T-helper 1 cell treated with Interleukin-12 subunit alpha and Interleukin-12 subunit beta and Interleukin-4 antibody, amounts not matched to agents 30 μg/mL and 1 μg/mL, for 36 hours (primary cell): ENCODE measurements around the gene SPDEF.

Experiments used
- H3K27ac Mint-ChIP-seq: one replicate; pipeline ENCODE4 v1.8.0; 2021; ENCODE audit warnings: mild to moderate bottlenecking, mixed read lengths
- H3K27me3 Mint-ChIP-seq: one replicate; pipeline ENCODE4 v1.8.0; 2021; ENCODE audit warnings: low read depth, mixed read lengths
- H3K36me3 Mint-ChIP-seq: one replicate; pipeline ENCODE4 v1.8.0; 2021; ENCODE audit warnings: low read depth, mixed read lengths
- H3K4me1 Mint-ChIP-seq: one replicate; pipeline ENCODE4 v1.8.0; 2021; ENCODE audit warnings: low read depth, mixed read lengths
- H3K4me3 Mint-ChIP-seq: one replicate; pipeline ENCODE4 v1.8.0; 2021; ENCODE audit warnings: mild to moderate bottlenecking, moderate library complexity, mixed read lengths
- H3K9me3 Mint-ChIP-seq: one replicate; pipeline ENCODE4 v1.8.0; 2021; ENCODE audit warnings: mixed read lengths

Gene SPDEF

DNA sequence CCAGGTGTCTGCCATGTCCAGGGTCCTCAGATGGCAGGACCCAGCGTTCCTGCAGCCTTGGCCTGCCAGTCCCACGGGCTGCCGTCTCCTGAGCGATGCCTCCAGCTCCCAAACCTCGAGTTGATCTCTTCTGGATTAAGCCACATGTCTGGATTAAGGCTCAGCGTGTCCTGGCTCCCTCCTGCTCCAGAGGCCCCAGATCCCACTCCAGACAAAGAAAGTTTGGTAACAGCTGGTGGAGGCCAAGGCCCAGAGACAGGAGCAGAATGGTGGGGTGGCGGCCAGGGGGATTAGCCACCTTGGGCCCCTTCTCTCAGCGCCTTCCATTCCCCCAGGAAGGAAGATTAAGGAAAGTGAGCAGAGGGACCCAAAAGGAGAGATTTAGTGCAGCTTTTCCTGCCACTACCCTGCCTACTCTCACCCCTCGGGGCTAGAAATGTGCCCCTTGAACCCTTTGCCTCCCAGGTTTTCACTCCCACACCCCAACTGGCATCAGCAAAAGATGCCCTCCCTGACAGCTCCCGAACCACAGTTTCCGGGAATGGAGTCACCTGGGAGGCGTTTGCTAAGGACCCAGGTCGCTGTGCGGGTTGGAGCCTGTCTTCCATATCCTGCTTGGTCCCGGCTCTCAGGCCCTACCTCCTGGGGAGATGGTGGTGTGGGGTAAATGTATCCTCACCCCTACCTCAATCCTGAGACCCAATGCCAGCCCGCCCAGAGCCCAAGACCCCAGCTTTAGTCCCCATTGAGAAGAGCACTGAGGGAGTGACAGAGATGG is 6.9 kb downstream of the SPDEF start:
- no peak overlapping the region for H3K4me3 Mint-ChIP-seq
- peaks cover 5% of the 10 kb centered on the region for H3K4me1 Mint-ChIP-seq
- H3K27ac Mint-ChIP-seq = no peak overlapping the region

DNA sequence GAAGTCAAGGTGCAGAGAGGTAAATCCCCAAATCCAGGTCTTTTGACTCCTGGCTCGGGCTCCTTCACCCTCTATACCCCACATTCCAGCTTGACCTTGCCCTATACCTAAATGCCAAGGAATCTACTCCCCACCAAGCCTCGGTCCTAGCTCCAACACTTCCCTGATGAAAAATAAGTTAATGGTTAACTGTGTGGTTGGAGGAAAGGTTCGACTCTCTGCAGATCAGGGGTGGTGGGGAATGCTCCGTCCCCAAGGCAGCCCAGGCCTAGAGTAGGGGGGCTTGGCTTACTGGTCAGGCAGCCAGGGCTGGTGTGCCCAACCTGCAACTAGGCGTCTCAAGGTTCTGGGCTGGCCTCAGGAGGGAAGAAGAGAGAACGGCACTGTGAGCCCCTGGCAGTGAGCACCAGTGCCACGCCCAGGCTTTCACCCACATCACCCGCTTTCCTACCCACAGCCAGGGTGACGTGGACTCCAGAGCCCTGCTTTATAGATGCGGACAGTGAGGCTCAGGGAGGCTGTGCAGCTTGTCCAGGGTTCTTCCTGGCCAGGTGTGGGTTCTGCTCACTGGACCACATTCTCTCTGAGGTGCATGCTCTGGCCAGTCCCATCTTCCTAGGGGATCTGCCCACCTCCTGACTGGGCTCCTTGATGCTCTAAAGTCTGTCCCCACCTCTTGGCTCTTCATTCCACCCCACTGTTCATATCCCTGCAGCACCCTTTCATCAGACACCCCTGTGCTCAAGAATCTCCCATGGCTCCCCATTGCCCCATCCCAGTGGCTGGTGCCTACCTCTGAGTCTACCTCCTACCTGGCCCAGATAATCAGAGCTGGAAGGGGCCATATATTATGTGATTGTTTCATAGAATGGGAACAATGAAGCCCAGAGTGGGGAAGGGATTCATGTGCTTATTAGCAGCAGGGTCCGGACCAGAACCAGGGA is 8.2 kb downstream of the SPDEF start:
- H3K4me1 Mint-ChIP-seq = no peaks in the 10 kb centered on the region
- H3K27ac Mint-ChIP-seq = no peak overlapping the region
- no peaks in the 10 kb centered on the region for H3K27me3 Mint-ChIP-seq
- no peak overlapping the region for H3K4me3 Mint-ChIP-seq
- no peaks in the 10 kb centered on the region for H3K36me3 Mint-ChIP-seq
- H3K9me3 Mint-ChIP-seq = no peaks in the 10 kb centered on the region

More for the DNA sequence above, 6.9 kb downstream of the SPDEF start:
- no peaks in the 10 kb centered on the region for H3K36me3 Mint-ChIP-seq
- H3K27me3 Mint-ChIP-seq = no peaks in the 10 kb centered on the region
- no peaks in the 10 kb centered on the region for H3K9me3 Mint-ChIP-seq

DNA sequence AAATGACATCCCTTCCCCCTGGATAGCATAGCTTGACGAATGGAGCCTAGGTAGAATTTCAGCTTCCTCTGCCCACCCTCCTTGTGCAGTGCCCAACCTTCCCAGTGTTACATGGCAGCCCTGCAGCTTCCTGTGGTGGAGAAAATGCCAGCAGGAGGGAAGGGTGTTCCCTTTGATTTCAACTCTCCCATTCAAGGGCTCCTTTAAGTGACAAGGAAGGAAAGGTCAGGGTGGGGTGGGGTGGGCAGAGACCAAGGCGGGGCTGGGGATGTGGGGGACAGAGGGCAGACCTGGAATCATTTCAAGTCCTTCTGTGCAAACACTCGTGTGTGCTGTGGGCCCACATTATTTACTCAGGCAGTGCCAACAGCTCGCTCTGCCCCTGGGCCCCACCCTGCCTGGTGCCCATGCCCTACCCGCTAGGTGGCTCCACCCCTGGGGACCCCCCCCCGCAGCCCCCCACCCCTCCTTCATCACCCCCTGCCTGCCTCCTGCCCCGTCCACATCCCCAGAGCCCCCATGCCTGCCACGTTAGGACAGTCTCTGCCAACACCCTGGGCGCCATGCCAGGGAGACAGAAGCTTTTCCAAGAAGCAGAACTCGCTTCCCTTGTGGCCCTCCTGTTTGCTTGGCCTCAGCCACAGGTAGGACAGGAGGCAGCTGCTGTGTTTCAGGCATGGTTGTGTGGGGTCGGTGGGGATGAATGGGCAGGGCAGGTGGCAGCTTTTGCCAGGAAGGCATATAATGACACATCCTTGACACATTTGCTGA is 9.4 kb downstream of the SPDEF start:
- Mint-ChIP-seq H3K4me3 (no peak overlapping the region), H3K4me1 (no peaks in the 10 kb centered on the region), H3K9me3 (no peaks in the 10 kb centered on the region), H3K27ac (no peak overlapping the region), H3K36me3 (no peaks in the 10 kb centered on the region), H3K27me3 (no peaks in the 10 kb centered on the region)

DNA sequence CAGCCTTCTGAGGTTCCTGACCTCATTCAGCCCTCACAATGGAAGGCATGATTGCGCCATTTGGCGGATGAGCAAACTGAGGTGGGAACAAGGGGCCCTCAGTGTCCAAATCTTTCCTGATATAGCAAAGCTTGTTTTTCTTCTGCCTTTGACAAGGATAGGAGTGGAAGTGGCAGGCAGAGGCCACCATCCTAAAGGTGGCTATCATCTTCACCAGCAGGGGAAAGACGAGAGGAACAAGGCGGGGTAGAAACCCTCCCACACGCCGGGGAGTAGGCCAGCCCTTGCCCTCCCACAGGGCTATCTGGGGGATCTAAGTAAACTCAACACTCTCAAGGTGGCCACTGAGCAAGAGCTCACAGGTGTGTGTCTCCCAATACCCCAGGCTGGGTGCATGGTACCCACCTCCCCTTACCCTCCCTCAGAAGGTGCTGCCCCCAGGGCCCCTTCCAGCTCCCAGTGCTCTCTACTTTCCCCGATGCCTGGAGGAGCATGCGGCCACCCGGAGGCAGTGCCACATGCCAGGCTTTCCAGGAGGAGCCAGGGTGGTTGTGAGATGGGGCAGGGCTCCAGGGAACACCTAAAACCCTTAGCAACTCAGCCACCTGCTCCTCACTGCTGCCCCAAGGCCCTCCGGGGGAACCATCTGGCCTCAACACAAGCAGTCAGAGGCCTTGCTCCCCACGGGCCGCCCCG is 11.2 kb downstream of the SPDEF start:
- Mint-ChIP-seq H3K27me3 (no peaks in the 10 kb centered on the region), H3K4me1 (no peaks in the 10 kb centered on the region), H3K27ac (no peak overlapping the region), H3K4me3 (no peak overlapping the region), H3K36me3 (no peaks in the 10 kb centered on the region), H3K9me3 (no peaks in the 10 kb centered on the region)

DNA sequence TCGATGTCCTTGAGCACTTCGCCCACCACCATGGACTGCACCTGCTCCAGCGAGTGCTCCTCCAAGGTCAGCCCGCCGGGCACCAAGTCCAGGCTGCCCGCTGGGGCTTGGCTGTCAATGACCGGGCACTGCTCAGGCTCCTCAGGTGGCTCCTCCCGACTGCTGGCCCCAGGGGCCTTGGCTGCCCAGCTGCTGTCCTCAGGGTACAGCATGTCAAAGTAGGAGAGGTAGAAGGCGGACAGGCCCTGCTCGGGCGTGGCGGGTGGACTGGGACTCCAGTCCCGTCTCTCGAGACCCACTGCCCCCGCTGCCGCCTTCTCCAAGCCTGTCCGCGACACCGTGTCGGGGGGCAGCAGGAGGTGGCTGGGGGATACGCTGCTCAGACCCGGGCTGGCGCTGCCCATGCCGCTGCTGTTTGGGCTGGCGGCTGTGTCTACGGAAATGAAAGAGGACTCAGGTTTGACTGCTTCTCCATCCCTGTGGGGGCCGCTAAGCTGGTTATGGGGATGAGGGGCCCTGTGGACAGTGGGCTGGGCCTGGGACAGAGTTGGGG is 12.0 kb downstream of the SPDEF start:
- Mint-ChIP-seq H3K27ac (no peak overlapping the region), H3K4me3 (no peak overlapping the region), H3K27me3 (no peaks in the 10 kb centered on the region), H3K4me1 (no peaks in the 10 kb centered on the region), H3K9me3 (no peaks in the 10 kb centered on the region), H3K36me3 (no peaks in the 10 kb centered on the region)

DNA sequence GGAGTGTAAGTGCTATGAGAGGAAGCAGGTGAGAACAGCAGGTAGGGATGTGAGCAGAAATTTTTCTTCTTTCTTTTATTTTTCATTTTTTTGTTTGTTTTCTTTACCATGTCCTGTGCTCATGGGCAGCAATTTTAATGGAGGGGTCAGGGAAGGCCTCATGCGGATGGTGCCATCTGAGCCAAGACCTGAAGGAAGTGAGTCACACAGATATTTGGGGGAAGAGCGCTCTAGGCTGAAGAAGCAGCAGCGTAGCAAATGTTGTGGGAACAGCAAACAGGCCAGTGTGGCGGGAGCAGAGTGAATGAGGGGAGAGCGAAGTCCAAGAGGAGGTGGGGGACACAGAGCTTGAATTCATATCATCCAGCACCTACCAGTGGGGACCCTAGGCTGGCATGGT is 12.7 kb downstream of the SPDEF start:
- Mint-ChIP-seq H3K4me1 (no peaks in the 10 kb centered on the region), H3K9me3 (no peaks in the 10 kb centered on the region), H3K36me3 (no peaks in the 10 kb centered on the region), H3K27ac (no peak overlapping the region), H3K4me3 (no peak overlapping the region), H3K27me3 (no peaks in the 10 kb centered on the region)

DNA sequence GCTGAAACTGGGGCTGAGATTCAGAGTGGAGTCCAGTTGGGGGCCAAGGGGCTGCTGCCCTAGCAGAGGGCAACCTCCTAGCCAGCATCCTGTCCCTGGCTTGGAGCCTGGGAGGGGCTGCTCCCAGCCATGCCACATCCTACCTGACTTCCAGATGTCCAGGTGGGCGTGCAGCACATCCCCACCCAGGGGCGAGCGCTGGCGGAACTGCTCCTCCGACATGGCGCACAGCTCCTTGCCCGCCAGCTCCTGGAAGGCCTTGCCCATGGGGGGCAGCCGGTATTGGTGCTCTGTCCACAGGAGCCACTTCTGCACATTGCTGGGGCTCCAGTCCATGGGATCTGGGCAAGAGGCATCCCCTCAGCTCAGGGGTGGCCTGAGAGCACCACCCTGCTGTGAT is 15.3 kb downstream of the SPDEF start:
- no peak overlapping the region for H3K27ac Mint-ChIP-seq
- no peak overlapping the region for H3K4me3 Mint-ChIP-seq
- H3K36me3 Mint-ChIP-seq = no peaks in the 10 kb centered on the region
- H3K4me1 Mint-ChIP-seq = no peaks in the 10 kb centered on the region
- H3K27me3 Mint-ChIP-seq = no peaks in the 10 kb centered on the region
- no peaks in the 10 kb centered on the region for H3K9me3 Mint-ChIP-seq

DNA sequence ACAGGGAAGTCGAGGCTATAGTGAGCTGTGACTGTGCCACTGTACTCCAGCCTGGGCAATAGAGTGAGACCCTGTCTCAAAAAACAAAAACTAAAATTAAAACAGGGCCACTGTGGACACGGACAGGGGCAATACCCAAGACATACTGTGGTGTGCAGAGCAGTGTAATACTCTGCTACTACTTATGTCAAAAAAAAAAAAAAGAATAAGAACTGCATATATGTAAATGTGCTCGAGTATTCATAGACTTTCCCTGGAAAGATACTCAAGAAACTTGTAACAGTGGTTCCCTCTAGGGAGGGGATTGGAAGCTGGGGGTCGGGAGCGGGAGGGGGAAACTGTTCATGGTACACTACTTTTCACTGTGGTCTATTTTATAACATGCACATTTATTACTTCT is 15.9 kb downstream of the SPDEF start:
- no peaks in the 10 kb centered on the region for H3K36me3 Mint-ChIP-seq
- no peaks in the 10 kb centered on the region for H3K9me3 Mint-ChIP-seq
- no peaks in the 10 kb centered on the region for H3K27me3 Mint-ChIP-seq
- H3K4me3 Mint-ChIP-seq = no peak overlapping the region
- H3K4me1 Mint-ChIP-seq = no peaks in the 10 kb centered on the region
- no peak overlapping the region for H3K27ac Mint-ChIP-seq

DNA sequence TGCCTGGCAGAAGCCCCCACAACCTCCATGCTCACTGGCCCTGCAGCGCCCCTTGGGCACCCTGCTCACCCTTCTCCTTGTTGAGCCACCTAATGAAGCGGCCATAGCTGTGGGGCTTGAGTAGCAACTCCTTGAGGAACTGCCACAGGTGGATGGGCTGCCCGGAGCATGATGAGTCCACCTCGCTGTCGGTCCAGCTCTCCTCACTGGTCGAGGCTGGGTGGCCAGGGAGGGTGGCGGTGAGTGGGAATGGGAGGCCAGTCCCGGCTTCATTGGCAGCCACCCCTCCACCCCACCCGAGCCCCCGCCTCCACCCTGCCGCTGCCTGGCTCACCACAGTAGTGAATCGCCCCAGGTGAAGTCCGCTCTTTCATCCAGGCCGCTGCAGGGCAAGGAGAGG is 16.9 kb downstream of the SPDEF start:
- H3K9me3 Mint-ChIP-seq = no peaks in the 10 kb centered on the region

DNA sequence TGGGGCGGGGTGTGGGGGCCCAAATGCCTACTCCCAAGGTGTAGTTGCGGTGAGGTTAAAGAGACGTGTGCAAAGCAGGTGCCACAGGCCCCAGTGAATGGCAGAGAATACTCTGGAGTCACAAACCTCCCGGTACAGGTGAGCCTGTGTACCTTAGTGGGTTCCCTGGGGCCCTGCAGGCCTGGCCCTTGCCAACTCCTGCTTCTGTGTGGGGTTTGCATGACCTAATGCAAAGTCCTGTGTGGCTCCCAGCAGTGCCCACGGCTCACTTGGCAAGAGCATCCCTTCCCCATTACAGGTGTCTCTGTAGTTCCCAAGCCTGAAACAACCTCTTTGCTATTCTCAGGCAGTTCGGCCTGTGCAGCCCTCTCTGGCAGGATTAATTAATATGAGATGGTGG is 17.5 kb downstream of the SPDEF start:
- H3K4me3 Mint-ChIP-seq = no peak overlapping the region
- H3K27me3 Mint-ChIP-seq = no peaks in the 10 kb centered on the region
- no peak overlapping the region for H3K27ac Mint-ChIP-seq
- H3K36me3 Mint-ChIP-seq = no peaks in the 10 kb centered on the region
- H3K4me1 Mint-ChIP-seq = no peaks in the 10 kb centered on the region
- H3K9me3 Mint-ChIP-seq = no peaks in the 10 kb centered on the region

More for the DNA sequence above, 16.9 kb downstream of the SPDEF start:
- H3K4me3 Mint-ChIP-seq = no peak overlapping the region
- no peak overlapping the region for H3K27ac Mint-ChIP-seq
- H3K36me3 Mint-ChIP-seq = no peaks in the 10 kb centered on the region
- no peaks in the 10 kb centered on the region for H3K4me1 Mint-ChIP-seq
- no peaks in the 10 kb centered on the region for H3K27me3 Mint-ChIP-seq

DNA sequence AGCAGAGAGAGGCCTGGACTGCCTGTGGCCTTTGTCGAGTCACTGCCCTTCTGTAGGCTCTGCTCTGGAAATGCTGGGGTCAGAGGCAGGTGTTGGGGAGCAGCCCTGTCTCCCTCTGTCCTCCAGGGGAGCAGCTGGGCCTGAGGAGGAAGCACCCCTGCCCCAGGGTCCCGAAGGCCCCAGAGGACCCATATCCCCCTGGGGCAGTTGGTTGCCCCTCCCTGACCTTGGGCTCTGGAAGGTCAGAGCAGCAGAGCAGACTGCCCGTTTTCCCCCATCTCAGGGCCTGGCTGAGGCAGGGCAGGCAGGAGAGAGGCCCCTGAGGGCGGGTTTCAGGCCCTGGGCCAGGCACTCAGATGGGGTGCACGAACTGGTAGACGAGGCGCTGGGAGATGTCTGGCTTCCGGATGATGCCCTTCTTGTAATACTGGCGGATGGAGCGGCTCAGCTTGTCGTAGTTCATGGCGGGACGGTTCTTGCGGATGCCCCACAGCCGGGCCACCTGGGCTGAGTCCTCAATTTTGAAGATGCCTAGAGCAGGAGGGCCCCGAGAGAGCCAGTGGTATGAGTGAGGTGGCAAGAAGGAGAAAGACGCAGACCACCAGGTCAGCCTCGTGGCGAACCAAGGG is 18.1 kb downstream of the SPDEF start:
- no peak overlapping the region for H3K4me3 Mint-ChIP-seq

DNA sequence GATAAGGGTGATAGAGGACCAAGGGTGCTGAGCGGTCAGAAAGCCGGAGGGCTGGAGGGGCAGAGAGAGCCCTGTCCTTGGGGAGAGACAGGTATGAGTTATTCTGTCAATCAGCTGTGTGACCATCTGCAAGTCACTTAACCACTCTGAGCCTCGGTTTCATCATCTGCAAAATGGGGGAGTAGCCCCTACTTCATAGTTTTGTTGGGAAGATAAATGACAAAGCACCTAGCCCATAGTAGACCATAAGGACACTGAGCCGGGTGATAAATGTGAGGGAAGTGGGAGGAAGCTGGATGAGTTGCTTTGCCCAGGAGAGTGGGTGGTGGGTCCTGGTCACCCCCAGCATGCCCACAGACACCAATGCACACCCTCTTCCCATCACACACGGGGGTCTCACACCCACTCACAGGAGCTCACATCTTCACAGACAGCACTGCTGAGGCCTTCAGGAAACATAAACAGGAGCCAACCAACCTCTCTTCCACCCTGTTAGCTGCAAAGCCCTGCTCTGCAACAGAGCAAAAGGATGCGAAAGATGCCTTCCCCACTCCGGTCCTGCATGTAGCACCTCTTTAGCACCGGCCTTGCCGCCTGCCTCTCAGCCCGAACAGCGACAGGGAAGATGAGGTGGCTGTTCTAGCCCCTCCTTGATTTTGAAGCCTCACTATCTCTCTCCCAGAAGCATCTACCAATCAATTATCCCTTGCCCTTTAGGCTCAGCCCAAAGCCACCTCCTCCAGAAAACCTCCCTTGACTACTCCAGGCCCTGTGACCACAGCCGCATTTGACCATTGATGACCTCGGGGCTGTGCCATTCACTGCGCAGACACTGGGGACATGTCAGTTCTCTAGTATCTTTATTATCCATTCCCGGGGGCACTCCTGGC is 18.9 kb downstream of the SPDEF start:
- H3K9me3 Mint-ChIP-seq = no peaks in the 10 kb centered on the region
- H3K4me3 Mint-ChIP-seq = no peak overlapping the region
- H3K36me3 Mint-ChIP-seq = no peaks in the 10 kb centered on the region
- no peaks in the 10 kb centered on the region for H3K27me3 Mint-ChIP-seq
- H3K27ac Mint-ChIP-seq = no peak overlapping the region
- H3K4me1 Mint-ChIP-seq = no peaks in the 10 kb centered on the region

More for the DNA sequence above, 18.1 kb downstream of the SPDEF start:
- Mint-ChIP-seq H3K27me3 (no peaks in the 10 kb centered on the region), H3K27ac (no peak overlapping the region), H3K9me3 (no peaks in the 10 kb centered on the region), H3K36me3 (no peaks in the 10 kb centered on the region), H3K4me1 (no peaks in the 10 kb centered on the region)
